ENCODE results near the gene LLCFC1.

DNA sequence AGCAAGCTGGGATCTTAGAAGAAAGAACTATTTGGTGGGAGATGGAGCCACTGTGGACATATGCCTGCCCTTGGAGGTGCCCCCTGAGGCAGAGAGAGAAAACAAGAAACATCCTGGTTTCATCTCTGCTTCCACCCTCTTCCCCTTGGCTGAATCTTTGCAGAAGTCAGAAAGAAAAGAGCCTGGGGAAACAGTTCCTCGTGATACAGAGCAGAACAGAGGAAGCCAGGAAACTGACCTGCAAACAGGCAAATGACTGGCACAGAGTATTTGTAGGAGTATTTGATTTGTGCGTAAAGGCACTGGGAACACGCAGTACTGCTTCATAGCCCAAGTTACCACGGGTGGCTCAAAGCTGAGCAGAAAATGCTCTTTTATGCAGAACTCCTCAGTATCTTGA, 29.9 kb downstream of the LLCFC1 start:
- TF ChIP-seq, protein P1, sequence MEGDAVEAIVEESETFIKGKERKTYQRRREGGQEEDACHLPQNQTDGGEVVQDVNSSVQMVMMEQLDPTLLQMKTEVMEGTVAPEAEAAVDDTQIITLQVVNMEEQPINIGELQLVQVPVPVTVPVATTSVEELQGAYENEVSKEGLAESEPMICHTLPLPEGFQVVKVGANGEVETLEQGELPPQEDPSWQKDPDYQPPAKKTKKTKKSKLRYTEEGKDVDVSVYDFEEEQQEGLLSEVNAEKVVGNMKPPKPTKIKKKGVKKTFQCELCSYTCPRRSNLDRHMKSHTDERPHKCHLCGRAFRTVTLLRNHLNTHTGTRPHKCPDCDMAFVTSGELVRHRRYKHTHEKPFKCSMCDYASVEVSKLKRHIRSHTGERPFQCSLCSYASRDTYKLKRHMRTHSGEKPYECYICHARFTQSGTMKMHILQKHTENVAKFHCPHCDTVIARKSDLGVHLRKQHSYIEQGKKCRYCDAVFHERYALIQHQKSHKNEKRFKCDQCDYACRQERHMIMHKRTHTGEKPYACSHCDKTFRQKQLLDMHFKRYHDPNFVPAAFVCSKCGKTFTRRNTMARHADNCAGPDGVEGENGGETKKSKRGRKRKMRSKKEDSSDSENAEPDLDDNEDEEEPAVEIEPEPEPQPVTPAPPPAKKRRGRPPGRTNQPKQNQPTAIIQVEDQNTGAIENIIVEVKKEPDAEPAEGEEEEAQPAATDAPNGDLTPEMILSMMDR (IDR thresholded peaks at IDR 0.05) = no peak
- no peak for TF ChIP-seq ZFX (IDR thresholded peaks at IDR 0.05; ENCODE audit: borderline replicate concordance)
